Measurements from ENCODE around the gene EFNA4. TPM values are rescaled to one million over a fixed set of nuclear protein-coding genes. Genes with fewer than 3 reads are reported as not detected.

The EFNA4 gene
- total and polyA plus RNA-seq, 9 of the 15 experiments (the other 6 are each of a cell fraction or from before 2014, with no cell fraction given): 0.68 to 7.4 (median 6.1) TPM

GRCh38 chr1:155070721-155071569, 7.4 kb downstream of the EFNA4 start (continued):
- no peak for TF ChIP-seq ZNF740 (CRISPR knock-in tag; IDR thresholded peaks at IDR 0.05)
- TF ChIP-seq ZNF740 (tag; IDR thresholded peaks at IDR 0.05): no peak
- TF ChIP-seq GTF2F1 (IDR thresholded peaks at IDR 0.05; ENCODE audit: low read depth, low read length): no peak
- TF ChIP-seq EGR1 (conservative IDR thresholded peaks at IDR 0.05): peak; percentile 52
- no peak for TF ChIP-seq TCF7 (IDR thresholded peaks at IDR 0.05; ENCODE audit: borderline replicate concordance)
- peak; percentile 63 for TF ChIP-seq CREB1 (IDR thresholded peaks at IDR 0.05)
- peak; percentile 85 for TF ChIP-seq CREB1 (CRISPR knock-in tag; IDR thresholded peaks at IDR 0.05)
- no peak for TF ChIP-seq BCLAF1 (IDR thresholded peaks at IDR 0.05; ENCODE audit: borderline replicate concordance in 1 of 2, control insufficient read depth in 1 of 2, low read depth in 2 of 2, low read length in 1 of 2)
- TF ChIP-seq TAF7 (tag; IDR thresholded peaks at IDR 0.05): no peak
- TF ChIP-seq ARID4B (CRISPR knock-in tag; IDR thresholded peaks at IDR 0.05): no peak
- TF ChIP-seq OTX1 (CRISPR knock-in tag; IDR thresholded peaks at IDR 0.05): no peak
- no peak for TF ChIP-seq PCBP2 (IDR thresholded peaks at IDR 0.05; ENCODE audit: low read depth, low read length, poor library complexity, severe bottlenecking)
- TF ChIP-seq KLF1 (tag; IDR thresholded peaks at IDR 0.05): no peak

Data from K562 (cell line).